Endothelial cell of umbilical vein (primary cell): ENCODE measurements around the gene SARNP.

Experiments used
- JUN ChIP-seq: IDR thresholded peaks from 2 replicates; pipeline ENCODE4 v1.6.1; 2011; ENCODE audit warnings: borderline replicate concordance, low read depth; ENCODE audit not compliant: insufficient read length, insufficient read depth
- POLR2A ChIP-seq: IDR thresholded peaks from 2 replicates; pipeline ENCODE4 v1.6.1; 2012; ENCODE audit warnings: low read depth, mild to moderate bottlenecking, control low read depth, low read length

DNA sequence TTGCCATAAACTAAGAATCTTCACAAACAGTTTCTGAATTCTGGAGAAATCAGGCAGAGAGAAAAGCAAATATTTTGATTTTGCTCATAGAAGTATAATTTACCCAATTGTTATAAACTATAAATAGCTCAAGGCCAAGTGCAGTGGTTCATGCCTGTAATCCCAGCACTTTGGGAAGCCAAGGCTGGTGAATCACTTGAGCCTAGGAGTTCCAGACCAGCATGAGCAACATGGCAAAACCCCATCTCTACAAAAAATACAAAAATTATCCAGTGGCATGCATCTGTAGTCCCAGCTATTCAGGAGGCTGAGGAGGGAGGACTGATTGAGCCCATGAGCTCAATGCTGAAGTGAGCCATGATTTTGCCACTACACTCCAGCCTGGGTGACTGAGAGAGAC is 44.8 kb upstream of the SARNP start:
- TF ChIP-seq JUN (no peak), POLR2A (no peak)
